Kidney (tissue), 11 donors: ENCODE results near the gene ZP3. TPM values are rescaled to one million over a fixed set of nuclear protein-coding genes. Genes with fewer than 3 reads are reported as not detected.
A peak's percentile ranks its signal among the peaks of the same experiment; 100 is the strongest.
"Not testable (repeated sequence)": the region's sequence is repeated elsewhere in the genome, so short reads cannot be mapped to it uniquely, and the experiment has no call there.

Experiments
- DNase-seq, 5 donors: peaks; one replicate each; pipeline ENCODE4 v3.0.0-alpha.2; 2013 to 2020
- FAIRE-seq: peaks from 2 replicates; lab custom pipeline; 2012; peaks lifted over from hg19 to GRCh38; lab: Jason Lieb, UNC
- H3K27ac ChIP-seq, 2 donors: one replicate each; pipeline ENCODE4 v1.7.0; 2013; ENCODE audit warnings: low read depth in 2 of 2, low read length in 2 of 2, inconsistent platforms in 1 of 2
- H3K27me3 ChIP-seq: one replicate; pipeline ENCODE4 v1.7.1; 2013; ENCODE audit warnings: low read length, inconsistent platforms; ENCODE audit not compliant: control insufficient read depth, insufficient read depth
- H3K36me3 ChIP-seq, 3 donors: one replicate each; pipeline versions ENCODE4 v1.7.0 to v1.7.1; 2013; ENCODE audit warnings: low read length in 3 of 3, control low read depth in 1 of 3, inconsistent platforms in 1 of 3; ENCODE audit not compliant: insufficient read depth in 3 of 3, control insufficient read depth in 2 of 3
- H3K4me1 ChIP-seq, 3 donors: one replicate each; pipeline versions ENCODE4 v1.7.0 to v1.7.1; 2013; ENCODE audit warnings: low read length in 3 of 3, inconsistent platforms in 1 of 3, low read depth in 1 of 3; ENCODE audit not compliant: control insufficient read depth in 2 of 3, insufficient read depth in 2 of 3
- H3K4me3 ChIP-seq, 3 donors: one replicate each; pipeline versions ENCODE4 v1.7.0 to v1.8.1; 2013; ENCODE audit warnings: low read length in 3 of 3, control low read depth in 1 of 3, inconsistent platforms in 1 of 3
- H3K9ac ChIP-seq, 3 donors: one replicate each; pipeline versions ENCODE4 v1.7.0 to v1.7.1; 2013; ENCODE audit warnings: low read length in 3 of 3, control low read depth in 1 of 3, inconsistent platforms in 1 of 3
- H3K9me3 ChIP-seq, 3 donors: one replicate each; pipeline versions ENCODE4 v1.7.0 to v1.7.1; 2013; ENCODE audit warnings: low read length in 3 of 3, control low read depth in 1 of 3, inconsistent platforms in 1 of 3; ENCODE audit not compliant: control insufficient read depth in 2 of 3, insufficient read depth in 1 of 3
- intact Hi-C: fragments of 100-400 bp; cut with DNase I; formaldehyde crosslinking; loops from one replicate; pipeline ENCODE4 v1.11.1; 2022
- polyA plus RNA-seq: library from polyadenylated mRNA; stranded (reverse); fragments of 350-450 nt; fragmentation: Illumina TruSeq; extraction: RNeasy Lipid Tissue Mini Kit (QIAGEN cat#74804); gene quantifications from one replicate; pipeline ENCODE4 v1.2.3, GENCODE V29; 2014; ENCODE audit warnings: low read depth, low replicate concordance; ENCODE audit not compliant: insufficient read depth
- total RNA-seq: library from RNA; stranded (reverse); fragmentation: NEBNext Ultra II Directional; extraction: Animal tissue kit (Norgen Biotek cat#: 25700); gene quantifications from one replicate; pipeline ENCODE4 v1.2.1, GENCODE V29; 2021
- donor health status: control.
- donor health status: control.
- donor health status: DM: yes; HTN: yes; CAD: no.
- donor health status: Normal renal cell carcinoma (clear cell type).

Gene ZP3
- total and polyA plus RNA-seq, 2 donors from 2014 or later: 2.8 to 17.5 TPM

GRCh38 chr7:76464959-76465358 lies 40.2 kb downstream of the ZP3 start:
- DNase-seq, FAIRE-seq, H3K27me3 ChIP-seq, H3K27ac ChIP-seq, H3K4me1 ChIP-seq, H3K4me3 ChIP-seq, H3K9ac ChIP-seq, H3K36me3 ChIP-seq, intact Hi-C loops, H3K9me3 ChIP-seq: not testable (repeated sequence)

- DNase-seq, H3K9ac ChIP-seq, H3K4me3 ChIP-seq, H3K27me3 ChIP-seq, intact Hi-C loops, H3K27ac ChIP-seq, H3K36me3 ChIP-seq, H3K9me3 ChIP-seq, H3K4me1 ChIP-seq, FAIRE-seq: not testable (repeated sequence)
These were observed 41.2 kb downstream of the ZP3 start for GRCh38 chr7:76465950-76466349.

- DNase-seq, FAIRE-seq, H3K9ac ChIP-seq, H3K27ac ChIP-seq, H3K36me3 ChIP-seq, intact Hi-C loops, H3K4me3 ChIP-seq, H3K4me1 ChIP-seq, H3K9me3 ChIP-seq, H3K27me3 ChIP-seq: not testable (repeated sequence)
These were observed 43.1 kb downstream of the ZP3 start for GRCh38 chr7:76467743-76468404.

GRCh38 chr7:76471556-76472221 lies 46.9 kb downstream of the ZP3 start:
- H3K4me1 ChIP-seq, H3K27ac ChIP-seq, H3K9ac ChIP-seq, H3K36me3 ChIP-seq, H3K4me3 ChIP-seq, intact Hi-C loops, H3K9me3 ChIP-seq, FAIRE-seq, H3K27me3 ChIP-seq: not testable (repeated sequence)
- peak in 1 of 5 donors; percentile 0 for DNase-seq

- H3K27ac ChIP-seq, H3K36me3 ChIP-seq, H3K27me3 ChIP-seq, FAIRE-seq, intact Hi-C loops, DNase-seq, H3K9me3 ChIP-seq, H3K4me3 ChIP-seq, H3K4me1 ChIP-seq, H3K9ac ChIP-seq: not testable (repeated sequence)
These were observed 48.3 kb downstream of the ZP3 start for GRCh38 chr7:76473097-76473496.

DNA sequence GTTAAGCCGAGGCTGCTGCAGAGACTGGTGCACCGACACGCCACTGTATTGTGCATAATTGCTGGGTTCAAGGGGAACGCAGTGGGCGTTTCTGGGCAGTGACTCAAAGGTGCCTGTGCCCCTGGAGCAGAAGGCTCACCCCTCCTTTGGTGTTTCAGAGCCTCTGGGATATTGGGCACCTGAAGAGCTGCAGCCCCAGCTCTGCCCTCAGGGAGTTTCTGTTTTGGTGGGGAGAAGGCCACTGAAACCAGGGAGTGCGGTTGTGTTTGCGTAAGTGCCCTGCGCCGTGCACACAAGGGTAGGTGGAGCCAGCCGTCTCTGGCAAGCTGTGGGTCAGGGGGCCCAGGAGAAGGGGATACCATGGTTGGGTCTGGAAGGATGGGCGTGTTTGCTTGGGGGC lies 51.5 kb downstream of the ZP3 start:
- H3K9ac ChIP-seq, H3K4me3 ChIP-seq, H3K4me1 ChIP-seq, FAIRE-seq, H3K27me3 ChIP-seq, H3K27ac ChIP-seq, intact Hi-C loops, H3K36me3 ChIP-seq, H3K9me3 ChIP-seq, DNase-seq: not testable (repeated sequence)

DNA sequence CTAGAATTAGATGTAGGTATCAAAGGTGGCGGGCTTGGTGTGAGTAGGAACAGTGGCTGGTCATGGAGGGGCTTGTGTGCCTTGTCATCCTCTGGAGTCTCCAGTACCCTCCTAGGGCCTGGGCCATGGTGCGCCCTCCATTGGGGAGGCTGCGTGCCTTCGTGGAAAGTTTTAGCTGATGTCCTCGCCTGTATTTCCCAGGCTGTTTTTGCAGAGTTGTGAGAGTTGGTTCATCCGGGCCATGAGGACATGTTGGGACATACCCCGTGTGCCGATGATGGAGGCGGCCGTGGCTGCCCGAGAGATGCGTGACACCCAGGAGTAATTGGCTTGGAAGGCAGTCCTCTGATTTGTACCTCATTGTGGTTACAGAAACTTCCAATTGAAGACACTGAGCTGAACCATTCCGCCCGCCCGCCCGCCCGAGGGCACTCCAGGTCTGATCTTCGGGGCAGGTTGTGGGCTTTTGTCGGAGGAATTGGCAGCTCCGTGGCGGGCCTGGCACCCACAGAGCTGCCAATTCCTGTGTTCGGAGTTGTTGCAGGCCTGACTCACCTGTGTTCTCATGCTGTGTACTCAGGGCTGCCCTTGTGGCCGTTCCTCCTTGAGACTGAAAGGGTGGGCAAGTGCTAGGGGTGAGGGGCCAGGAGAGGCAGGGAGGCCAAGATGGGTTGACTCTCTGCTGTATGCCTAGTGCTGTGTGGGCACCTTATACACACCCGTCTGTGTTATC lies 52.2 kb downstream of the ZP3 start:
- DNase-seq, H3K9me3 ChIP-seq, H3K36me3 ChIP-seq, H3K4me3 ChIP-seq, H3K27ac ChIP-seq, FAIRE-seq, intact Hi-C loops, H3K27me3 ChIP-seq, H3K4me1 ChIP-seq, H3K9ac ChIP-seq: not testable (repeated sequence)

GRCh38 chr7:76479628-76480027 lies 54.9 kb downstream of the ZP3 start:
- H3K9me3 ChIP-seq, intact Hi-C loops, H3K36me3 ChIP-seq, H3K9ac ChIP-seq, H3K27ac ChIP-seq, H3K27me3 ChIP-seq, DNase-seq, FAIRE-seq, H3K4me1 ChIP-seq, H3K4me3 ChIP-seq: not testable (repeated sequence)
